GM10266 (cell line): ENCODE data around the gene SLC4A1.
A peak's percentile ranks its signal among the peaks of the same experiment; 100 is the strongest.
"Not testable (repeated sequence)": the region's sequence is repeated elsewhere in the genome, so short reads cannot be mapped to it uniquely, and the experiment has no call there.

Source experiments
- DNase-seq: peaks from one replicate; pipeline ENCODE4 v3.0.0; 2012; ENCODE audit errors: extremely low spot score
- CTCF ChIP-seq: IDR thresholded peaks from 2 replicates; pipeline ENCODE4 v1.5.1; 2012; ENCODE audit warnings: mild to moderate bottlenecking, low read depth; ENCODE audit not compliant: control insufficient read depth, insufficient read depth; ENCODE audit errors: missing control alignments

The SLC4A1 gene

GRCh38 chr17:44241106-44241624 lies 26.8 kb downstream of the SLC4A1 start:
- TF ChIP-seq CTCF = no peak
- DNase-seq = no peak

- not testable (repeated sequence) for DNase-seq
These were observed 30.0 kb downstream of the SLC4A1 start for GRCh38 chr17:44237886-44238285.

- TF ChIP-seq CTCF = no peak
- peak; percentile 35 for DNase-seq
These were observed 31.4 kb downstream of the SLC4A1 start for GRCh38 chr17:44236444-44236991.

- no peak for TF ChIP-seq CTCF
- no peak for DNase-seq
These were observed 32.4 kb downstream of the SLC4A1 start for GRCh38 chr17:44235583-44235936.

- no peak for DNase-seq
- no peak for TF ChIP-seq CTCF
These were observed 34.4 kb downstream of the SLC4A1 start for GRCh38 chr17:44233582-44233981.

- TF ChIP-seq CTCF = no peak
- DNase-seq = no peak
These were observed 35.9 kb downstream of the SLC4A1 start for GRCh38 chr17:44232061-44232460.

- DNase-seq = no peak
- no peak for TF ChIP-seq CTCF
These were observed 37.8 kb downstream of the SLC4A1 start for GRCh38 chr17:44230140-44230539.

GRCh38 chr17:44229090-44229489 lies 38.8 kb downstream of the SLC4A1 start:
- DNase-seq = no peak
- TF ChIP-seq CTCF = no peak
